ENCODE results near the gene PLCB1. TPM values are rescaled to one million over a fixed set of nuclear protein-coding genes. Genes with fewer than 3 reads are reported as not detected.

Gene PLCB1
- total RNA-seq, 1 donor from 2014 or later = 37.4 TPM

DNA sequence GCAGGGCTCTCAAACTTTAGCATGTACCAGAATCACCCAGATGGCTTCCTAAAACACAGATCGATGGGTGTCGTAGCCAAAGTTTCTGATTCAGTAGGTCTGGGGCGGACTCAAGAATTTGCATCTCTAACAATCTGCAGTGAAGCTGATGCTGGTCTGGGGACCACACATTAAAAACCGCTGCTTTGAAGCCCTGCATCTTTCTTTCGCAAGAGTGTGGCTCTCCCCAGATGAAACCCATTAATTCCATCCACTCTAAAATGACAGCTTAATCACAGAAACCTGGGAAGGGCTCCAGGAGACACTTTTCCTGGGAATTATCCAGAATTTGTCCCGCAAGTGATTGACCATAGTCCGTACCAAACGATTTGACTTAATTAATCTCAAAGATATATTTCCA is 617.0 kb downstream of the PLCB1 start:
- no peaks in the 10 kb centered on the region for H3K9me3 Mint-ChIP-seq (ENCODE audit: unreplicated experiment)

DNA sequence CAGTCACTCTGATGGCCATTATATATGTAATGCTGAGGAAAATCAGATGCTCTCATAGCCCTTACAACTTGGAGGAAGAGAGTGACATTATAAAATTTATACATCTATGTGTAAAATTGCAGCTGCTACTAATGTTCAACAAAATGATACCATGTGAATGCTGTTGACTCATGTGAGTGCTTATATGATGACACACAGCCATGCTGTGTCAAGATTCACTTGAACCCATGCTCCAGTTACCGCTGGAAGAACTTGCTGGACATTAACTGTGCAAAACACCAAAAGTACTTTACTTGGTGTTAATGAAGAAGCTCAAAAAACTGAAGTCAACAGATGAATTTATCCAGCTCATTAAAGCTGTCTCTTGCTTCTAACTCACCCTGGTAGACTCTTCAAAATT is 617.9 kb downstream of the PLCB1 start:
- no peak overlapping the region for H3K27ac Mint-ChIP-seq (ENCODE audit: unreplicated experiment)
- no peaks in the 10 kb centered on the region for H3K27me3 Mint-ChIP-seq (ENCODE audit: unreplicated experiment)
- H3K9me3 Mint-ChIP-seq (ENCODE audit: unreplicated experiment) = no peaks in the 10 kb centered on the region
- no peaks in the 10 kb centered on the region for H3K36me3 Mint-ChIP-seq (ENCODE audit: unreplicated experiment)
- no peaks in the 10 kb centered on the region for H3K4me1 Mint-ChIP-seq (ENCODE audit: low read depth, unreplicated experiment)
- DNase-seq = no peak
- TF ChIP-seq, protein P1, sequence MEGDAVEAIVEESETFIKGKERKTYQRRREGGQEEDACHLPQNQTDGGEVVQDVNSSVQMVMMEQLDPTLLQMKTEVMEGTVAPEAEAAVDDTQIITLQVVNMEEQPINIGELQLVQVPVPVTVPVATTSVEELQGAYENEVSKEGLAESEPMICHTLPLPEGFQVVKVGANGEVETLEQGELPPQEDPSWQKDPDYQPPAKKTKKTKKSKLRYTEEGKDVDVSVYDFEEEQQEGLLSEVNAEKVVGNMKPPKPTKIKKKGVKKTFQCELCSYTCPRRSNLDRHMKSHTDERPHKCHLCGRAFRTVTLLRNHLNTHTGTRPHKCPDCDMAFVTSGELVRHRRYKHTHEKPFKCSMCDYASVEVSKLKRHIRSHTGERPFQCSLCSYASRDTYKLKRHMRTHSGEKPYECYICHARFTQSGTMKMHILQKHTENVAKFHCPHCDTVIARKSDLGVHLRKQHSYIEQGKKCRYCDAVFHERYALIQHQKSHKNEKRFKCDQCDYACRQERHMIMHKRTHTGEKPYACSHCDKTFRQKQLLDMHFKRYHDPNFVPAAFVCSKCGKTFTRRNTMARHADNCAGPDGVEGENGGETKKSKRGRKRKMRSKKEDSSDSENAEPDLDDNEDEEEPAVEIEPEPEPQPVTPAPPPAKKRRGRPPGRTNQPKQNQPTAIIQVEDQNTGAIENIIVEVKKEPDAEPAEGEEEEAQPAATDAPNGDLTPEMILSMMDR (IDR thresholded peaks at IDR 0.05; ENCODE audit: partially characterized antibody, unreplicated experiment) = no peak
- H3K4me3 Mint-ChIP-seq (ENCODE audit: unreplicated experiment) = no peak overlapping the region

More for the DNA sequence above, 617.0 kb downstream of the PLCB1 start:
- no peaks in the 10 kb centered on the region for H3K4me1 Mint-ChIP-seq (ENCODE audit: low read depth, unreplicated experiment)
- TF ChIP-seq, protein P1 (IDR thresholded peaks at IDR 0.05; ENCODE audit: partially characterized antibody, unreplicated experiment) = no peak
- H3K27ac Mint-ChIP-seq (ENCODE audit: unreplicated experiment) = no peak overlapping the region
- H3K36me3 Mint-ChIP-seq (ENCODE audit: unreplicated experiment) = no peaks in the 10 kb centered on the region
- DNase-seq = no peak
- no peaks in the 10 kb centered on the region for H3K27me3 Mint-ChIP-seq (ENCODE audit: unreplicated experiment)
- no peak overlapping the region for H3K4me3 Mint-ChIP-seq (ENCODE audit: unreplicated experiment)

DNA sequence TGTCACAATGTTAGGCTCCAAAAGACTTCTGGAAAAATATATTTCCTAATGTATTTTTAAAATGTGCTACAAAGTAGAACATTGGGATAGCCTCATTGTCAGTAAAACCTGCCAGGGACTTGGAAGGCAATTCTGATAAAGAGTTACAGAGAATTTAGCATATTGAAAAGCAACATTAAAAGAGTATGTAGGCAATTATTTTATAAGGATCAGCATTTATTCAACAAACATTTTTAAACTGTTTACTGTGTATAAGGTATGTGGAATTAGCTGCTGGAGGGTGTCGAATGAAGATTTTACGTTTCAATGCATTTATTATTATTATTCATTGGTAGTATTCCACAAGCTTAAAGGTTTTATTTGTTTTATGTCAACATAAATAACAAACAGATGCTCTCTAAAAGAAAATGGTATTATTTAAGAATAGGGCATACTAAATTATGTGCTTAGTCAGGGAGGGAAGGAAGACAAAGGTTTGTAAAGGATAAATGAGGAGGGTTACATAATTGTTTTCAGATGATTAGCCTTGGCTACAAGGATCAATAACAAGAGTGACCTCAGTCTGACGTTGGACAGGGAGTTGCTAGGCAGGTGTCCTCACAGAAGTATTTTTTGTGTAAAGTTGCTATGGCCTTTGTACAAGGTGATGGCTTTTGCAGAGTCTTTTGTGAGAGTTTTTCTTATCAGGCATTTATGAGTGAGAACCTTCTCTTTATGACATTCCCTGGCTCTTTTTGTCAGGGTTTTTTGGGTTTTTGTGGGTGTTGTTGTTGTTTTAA is 623.5 kb downstream of the PLCB1 start:
- Mint-ChIP-seq H3K36me3 (ENCODE audit: unreplicated experiment) (no peaks in the 10 kb centered on the region), H3K27me3 (ENCODE audit: unreplicated experiment) (no peaks in the 10 kb centered on the region), H3K27ac (ENCODE audit: unreplicated experiment) (no peak overlapping the region), H3K9me3 (ENCODE audit: unreplicated experiment) (no peaks in the 10 kb centered on the region), H3K4me3 (ENCODE audit: unreplicated experiment) (no peak overlapping the region), H3K4me1 (ENCODE audit: low read depth, unreplicated experiment) (no peaks in the 10 kb centered on the region)
- TF ChIP-seq, protein P1 (IDR thresholded peaks at IDR 0.05; ENCODE audit: partially characterized antibody, unreplicated experiment) = no peak
- DNase-seq = no peak

DNA sequence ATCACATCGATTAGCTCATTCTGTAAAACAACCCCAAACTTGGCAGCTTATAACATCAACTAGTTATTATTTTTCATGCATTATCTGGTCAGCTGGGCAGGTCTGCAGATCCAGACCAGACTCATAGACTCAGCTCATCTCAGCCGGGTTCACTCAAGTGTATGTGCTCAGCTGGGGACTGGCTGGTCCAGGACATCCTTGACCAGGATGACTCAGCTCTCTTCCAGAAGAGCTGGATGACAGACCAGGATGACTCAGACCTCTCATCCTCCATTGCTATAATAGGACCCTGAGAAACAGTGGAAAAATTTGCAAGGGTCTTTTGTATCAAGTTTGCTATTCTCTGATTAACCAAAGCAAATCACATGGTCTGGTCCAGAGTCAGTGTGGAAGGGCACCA is 624.3 kb downstream of the PLCB1 start:
- DNase-seq = no peak
- no peaks in the 10 kb centered on the region for H3K27me3 Mint-ChIP-seq (ENCODE audit: unreplicated experiment)
- H3K27ac Mint-ChIP-seq (ENCODE audit: unreplicated experiment) = no peak overlapping the region
- no peak overlapping the region for H3K4me3 Mint-ChIP-seq (ENCODE audit: unreplicated experiment)
- no peaks in the 10 kb centered on the region for H3K36me3 Mint-ChIP-seq (ENCODE audit: unreplicated experiment)
- H3K4me1 Mint-ChIP-seq (ENCODE audit: low read depth, unreplicated experiment) = no peaks in the 10 kb centered on the region
- H3K9me3 Mint-ChIP-seq (ENCODE audit: unreplicated experiment) = no peaks in the 10 kb centered on the region
- TF ChIP-seq, protein P1 (IDR thresholded peaks at IDR 0.05; ENCODE audit: partially characterized antibody, unreplicated experiment) = no peak

DNA sequence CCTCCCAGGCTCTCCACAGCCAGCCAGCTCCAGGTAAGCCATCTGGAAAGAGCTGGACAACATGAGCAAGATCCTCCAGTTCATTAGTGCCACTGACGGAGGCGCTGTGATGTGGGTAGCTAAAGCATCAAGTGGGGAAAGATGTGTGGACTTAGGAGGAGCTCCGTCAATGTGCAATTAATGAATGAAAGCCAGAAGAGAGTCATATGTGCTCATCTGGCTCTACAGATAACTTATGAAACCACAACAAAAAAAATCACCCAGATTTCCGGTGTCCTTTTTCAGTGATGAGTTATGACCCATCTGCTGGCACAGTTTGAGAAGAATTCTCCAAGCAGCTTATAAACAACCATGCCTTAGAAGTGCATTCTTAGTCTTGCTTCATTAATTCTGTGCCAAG is 625.1 kb downstream of the PLCB1 start:
- H3K4me1 Mint-ChIP-seq (ENCODE audit: low read depth, unreplicated experiment) = no peaks in the 10 kb centered on the region
- no peaks in the 10 kb centered on the region for H3K9me3 Mint-ChIP-seq (ENCODE audit: unreplicated experiment)
- TF ChIP-seq, protein P1 (IDR thresholded peaks at IDR 0.05; ENCODE audit: partially characterized antibody, unreplicated experiment) = no peak
- no peak overlapping the region for H3K4me3 Mint-ChIP-seq (ENCODE audit: unreplicated experiment)
- no peaks in the 10 kb centered on the region for H3K27me3 Mint-ChIP-seq (ENCODE audit: unreplicated experiment)
- no peak for DNase-seq
- no peaks in the 10 kb centered on the region for H3K36me3 Mint-ChIP-seq (ENCODE audit: unreplicated experiment)
- no peak overlapping the region for H3K27ac Mint-ChIP-seq (ENCODE audit: unreplicated experiment)
